Fibroblast of mammary gland (primary cell): ENCODE results near the gene CBX6.
A peak's percentile ranks its signal among the peaks of the same experiment; 100 is the strongest.

Source experiments
- DNase-seq: peaks from one replicate; pipeline ENCODE4 v3.0.0-alpha.2; 2010; ENCODE audit warnings: low read depth
- H3K4me3 ChIP-seq: 2 replicates; pipeline ENCODE4 v1.5.1; 2011; ENCODE audit warnings: low read depth, mild to moderate bottlenecking, low read length, moderate library complexity; ENCODE audit not compliant: control insufficient read depth
- TF ChIP-seq, protein P1 (sequence below): conservative IDR thresholded peaks from 2 replicates; pipeline ENCODE4 v1.5.1; 2011; ENCODE audit warnings: low read depth, low read length, inconsistent platforms; ENCODE audit not compliant: control insufficient read depth, insufficient read depth

The CBX6 gene

DNA sequence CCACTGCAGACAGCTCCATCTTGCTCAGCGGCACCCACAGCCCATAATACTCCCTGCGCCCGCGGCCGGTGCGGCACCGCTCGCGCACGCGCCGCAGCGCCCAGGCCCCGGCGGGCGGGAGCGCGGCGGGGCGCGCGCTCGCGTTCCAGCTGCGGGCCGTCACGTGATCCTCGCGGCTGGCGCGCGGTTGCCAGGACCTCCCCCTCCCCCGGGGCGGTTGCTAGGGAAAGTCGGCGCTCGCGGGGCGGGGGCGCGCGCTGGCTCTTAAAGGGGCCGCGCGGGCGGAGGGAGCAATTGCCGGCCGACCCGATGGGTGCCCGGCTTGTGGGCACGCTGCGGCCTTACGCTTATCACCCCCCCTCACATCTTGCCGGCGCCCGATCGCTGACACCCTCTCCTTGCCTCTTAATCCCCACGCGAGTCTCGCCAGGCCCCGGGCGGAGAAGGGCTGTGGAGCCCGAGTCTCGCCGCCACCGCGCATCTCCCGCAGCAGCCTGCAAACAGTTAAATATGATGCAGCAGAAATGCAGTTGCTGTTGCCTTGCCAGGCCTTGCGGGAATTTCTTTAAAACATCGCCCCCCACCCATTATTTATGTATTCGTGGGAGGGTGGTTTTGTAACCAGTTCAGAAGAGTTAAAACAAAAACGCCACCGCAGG lies at the start of gene CBX6:
Gene CBX6, minus strand, starts transcription at position 45 of the 659 bp plus-strand sequence. Its CDS starts 26 bp downstream, at position 19.
- peak within 1 kb of the TSS; percentile 72 for H3K4me3 ChIP-seq
- DNase-seq, result peak; percentile 86
- TF ChIP-seq, protein P1, sequence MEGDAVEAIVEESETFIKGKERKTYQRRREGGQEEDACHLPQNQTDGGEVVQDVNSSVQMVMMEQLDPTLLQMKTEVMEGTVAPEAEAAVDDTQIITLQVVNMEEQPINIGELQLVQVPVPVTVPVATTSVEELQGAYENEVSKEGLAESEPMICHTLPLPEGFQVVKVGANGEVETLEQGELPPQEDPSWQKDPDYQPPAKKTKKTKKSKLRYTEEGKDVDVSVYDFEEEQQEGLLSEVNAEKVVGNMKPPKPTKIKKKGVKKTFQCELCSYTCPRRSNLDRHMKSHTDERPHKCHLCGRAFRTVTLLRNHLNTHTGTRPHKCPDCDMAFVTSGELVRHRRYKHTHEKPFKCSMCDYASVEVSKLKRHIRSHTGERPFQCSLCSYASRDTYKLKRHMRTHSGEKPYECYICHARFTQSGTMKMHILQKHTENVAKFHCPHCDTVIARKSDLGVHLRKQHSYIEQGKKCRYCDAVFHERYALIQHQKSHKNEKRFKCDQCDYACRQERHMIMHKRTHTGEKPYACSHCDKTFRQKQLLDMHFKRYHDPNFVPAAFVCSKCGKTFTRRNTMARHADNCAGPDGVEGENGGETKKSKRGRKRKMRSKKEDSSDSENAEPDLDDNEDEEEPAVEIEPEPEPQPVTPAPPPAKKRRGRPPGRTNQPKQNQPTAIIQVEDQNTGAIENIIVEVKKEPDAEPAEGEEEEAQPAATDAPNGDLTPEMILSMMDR, result no peak

DNA sequence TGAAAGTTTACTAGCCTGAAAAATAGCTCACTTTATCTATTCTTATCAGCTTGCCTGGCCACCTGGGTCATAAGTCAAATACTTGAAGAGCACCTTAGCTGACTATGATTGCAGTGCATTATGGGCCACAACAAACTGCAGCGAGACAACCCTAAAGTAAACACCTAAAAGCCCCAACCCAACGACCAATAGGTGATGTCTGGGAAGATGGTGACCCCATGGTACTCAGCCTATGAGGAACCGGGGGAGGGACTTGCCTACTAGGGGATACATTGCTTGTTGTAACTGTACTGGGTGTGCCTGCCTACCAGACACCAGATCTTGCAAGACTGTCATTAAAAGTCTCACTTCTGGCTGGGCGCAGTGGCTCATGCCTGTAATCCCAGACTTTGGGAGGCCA lies 49.8 kb upstream of the CBX6 start:
- H3K4me3 ChIP-seq, result no peak overlapping the region
- no peak for DNase-seq
- TF ChIP-seq, protein P1, result no peak

DNA sequence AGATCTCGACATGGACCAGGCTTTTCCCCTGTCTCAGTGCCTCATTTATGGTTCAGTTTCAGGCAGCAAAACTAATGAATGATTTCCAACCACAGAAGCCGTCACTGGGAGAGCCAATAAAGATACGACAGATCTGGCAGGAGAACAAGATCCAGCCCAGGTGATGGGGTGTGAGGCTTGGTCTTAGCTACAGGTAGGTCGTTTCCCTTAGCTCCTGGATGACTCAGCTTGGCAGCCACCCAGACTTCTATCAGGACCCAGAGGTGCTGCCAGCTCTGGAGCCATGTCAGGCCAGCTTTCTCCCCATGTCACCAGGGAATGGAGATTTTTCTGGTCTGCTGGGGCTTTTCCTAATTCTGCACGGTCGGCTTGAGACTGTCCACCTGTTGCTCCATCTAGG lies 49.1 kb upstream of the CBX6 start:
- no peak overlapping the region for H3K4me3 ChIP-seq
- no peak for DNase-seq
- TF ChIP-seq, protein P1, result no peak

DNA sequence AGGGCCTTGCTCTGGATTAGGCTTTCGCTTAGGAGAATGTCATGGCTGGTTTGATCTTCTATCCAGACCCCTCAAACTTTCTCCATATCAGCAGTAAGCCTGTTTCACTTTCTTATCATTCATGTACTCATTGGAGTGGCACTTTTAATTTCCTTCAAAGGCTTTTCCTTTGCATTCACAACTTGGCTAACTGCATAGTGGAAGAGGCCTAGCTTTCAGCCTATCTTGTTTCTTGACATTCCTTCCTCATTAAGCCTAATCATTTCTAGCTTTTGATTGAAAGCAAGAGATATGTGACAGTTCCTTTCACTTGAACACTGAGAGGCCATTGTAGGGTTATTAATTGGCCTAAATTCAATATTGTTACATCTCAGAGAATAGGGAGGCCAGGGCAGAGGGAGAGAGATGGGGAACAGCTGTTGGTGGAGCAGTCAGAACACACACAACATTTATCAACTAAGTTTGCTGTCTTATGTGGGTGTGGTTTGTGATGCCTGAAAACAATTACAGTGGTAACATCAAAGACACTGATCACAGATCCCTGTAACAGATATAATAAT lies 47.7 kb upstream of the CBX6 start:
- no peak for DNase-seq
- TF ChIP-seq, protein P1, result no peak
- H3K4me3 ChIP-seq, result no peak overlapping the region

DNA sequence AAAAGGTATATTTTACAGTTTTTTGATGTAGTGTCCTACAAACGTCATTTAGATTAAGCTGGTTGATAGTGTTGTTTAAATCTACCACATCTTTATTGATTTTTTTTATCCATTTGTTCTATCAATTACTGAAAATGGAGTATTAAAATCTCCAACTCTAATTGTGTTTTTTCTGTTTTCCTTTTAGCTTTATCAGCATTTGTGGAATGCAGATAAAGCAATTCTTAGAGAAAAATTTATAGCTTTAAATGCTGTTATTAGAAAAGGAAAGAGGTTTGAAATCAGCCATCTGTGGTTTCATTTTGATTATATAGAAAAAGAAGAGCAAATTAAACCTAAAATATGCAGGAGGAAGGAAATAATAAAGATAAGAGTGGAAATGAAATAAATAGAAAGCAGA lies 39.4 kb upstream of the CBX6 start:
- TF ChIP-seq, protein P1, result no peak
- DNase-seq, result no peak
- H3K4me3 ChIP-seq, result no peak overlapping the region

DNA sequence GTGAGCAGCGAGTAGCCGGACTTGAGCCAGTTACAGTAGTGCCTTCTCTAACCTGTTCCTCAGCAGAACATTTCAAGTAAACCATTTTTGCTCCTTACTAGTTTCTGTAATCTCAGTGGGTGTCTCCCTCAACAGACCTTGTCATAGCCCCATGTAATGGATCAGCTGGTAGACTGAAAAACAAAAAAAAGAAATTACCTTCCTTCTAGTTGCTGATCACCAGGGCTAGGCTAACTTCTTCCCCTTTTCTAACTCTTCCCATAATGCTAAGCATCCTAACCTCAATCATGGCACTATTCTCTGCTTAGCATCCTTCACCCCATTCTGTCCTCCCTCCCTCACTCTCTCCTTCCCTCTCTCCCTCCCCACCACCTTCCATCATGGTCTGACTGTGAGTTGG lies 35.8 kb upstream of the CBX6 start:
- no peak for DNase-seq
- TF ChIP-seq, protein P1, result no peak

More for the DNA sequence above, 35.8 kb upstream of the CBX6 start:
- H3K4me3 ChIP-seq, result no peak overlapping the region
